T-helper 2 cell (primary cell): Measurements from ENCODE around the gene BGN.

Experiments
- DNase-seq, 5 experiments: peaks; one replicate each; pipeline versions ENCODE4 v3.0.0 to v3.0.0-alpha.2; 2012 to 2022

BGN gene

DNA sequence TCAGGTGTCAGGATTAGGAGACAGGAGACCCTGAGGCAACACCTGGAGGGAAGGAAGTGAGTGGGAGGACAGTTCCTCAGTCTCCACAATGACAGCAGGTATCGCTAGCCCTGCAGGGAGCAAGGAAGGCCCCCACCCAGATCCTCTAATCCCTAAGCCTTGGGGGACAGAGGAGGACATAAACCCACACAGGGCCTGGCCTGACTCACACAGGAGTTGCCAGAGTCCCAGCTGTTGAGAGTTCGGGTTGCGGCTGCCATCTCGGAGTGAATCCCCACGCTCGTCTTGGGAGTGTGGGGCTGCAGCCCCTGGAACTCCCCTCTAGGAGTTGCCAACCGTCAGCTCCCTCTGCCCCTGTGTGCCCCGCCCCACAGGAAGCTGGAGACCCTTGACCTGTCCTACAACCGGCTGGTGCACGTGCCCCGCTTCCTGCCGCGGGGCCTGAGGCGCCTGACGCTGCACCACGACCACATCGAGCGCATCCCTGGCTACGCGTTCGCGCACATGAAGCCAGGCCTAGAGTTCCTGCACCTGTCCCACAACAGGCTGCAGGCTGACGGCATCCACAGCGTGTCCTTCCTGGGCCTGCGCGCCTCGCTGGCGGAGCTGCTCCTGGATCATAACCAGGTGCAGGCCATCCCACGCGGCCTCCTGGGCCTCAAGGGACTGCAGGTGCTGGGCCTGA lies 9.2 kb upstream of the BGN start:
- DNase-seq: no peak

DNA sequence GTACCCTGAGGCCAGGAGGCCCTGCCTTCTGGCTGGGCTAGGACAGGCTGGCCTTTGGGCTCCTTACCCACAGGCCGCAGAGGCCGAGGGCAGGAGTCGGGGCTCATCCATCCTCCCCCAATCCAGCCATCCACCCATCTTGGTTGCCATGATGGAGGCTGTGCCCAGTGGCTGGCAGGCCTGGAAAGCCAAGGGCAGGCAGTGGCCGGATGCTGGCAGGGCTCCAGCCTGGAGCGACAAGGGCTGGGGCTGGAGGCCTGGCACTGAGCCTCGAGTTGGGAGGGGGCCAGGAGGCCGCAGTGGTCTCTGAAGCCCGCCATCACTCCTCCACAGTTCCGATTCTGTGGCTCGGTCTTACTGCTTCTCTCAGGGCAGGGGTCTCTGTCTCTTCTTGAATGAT lies 8.6 kb upstream of the BGN start:
- no peak for DNase-seq

DNA sequence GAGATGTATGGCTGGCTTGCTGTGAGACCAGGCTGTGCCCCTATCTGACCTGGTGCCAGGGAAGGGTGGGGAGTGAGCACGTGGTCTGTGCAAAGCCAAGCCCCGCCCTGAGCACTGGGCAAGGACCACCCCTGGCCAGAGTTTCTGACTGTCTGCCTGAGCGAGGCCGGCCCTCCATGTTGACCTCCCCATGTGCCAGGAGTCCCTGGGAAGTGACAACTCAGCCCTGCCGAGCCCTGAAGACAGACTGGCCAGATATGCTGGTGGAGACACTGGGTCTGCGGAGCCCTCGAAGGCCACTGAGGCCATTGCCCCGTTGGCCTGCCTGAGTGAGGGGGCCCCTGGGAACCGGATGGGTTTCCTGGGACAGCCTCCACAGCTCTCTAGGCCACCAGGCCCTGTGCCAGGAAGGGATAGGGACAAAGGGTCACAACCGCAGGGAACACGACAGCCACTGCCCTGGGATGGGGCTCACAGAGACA lies 7.1 kb upstream of the BGN start:
- DNase-seq: no peak

DNA sequence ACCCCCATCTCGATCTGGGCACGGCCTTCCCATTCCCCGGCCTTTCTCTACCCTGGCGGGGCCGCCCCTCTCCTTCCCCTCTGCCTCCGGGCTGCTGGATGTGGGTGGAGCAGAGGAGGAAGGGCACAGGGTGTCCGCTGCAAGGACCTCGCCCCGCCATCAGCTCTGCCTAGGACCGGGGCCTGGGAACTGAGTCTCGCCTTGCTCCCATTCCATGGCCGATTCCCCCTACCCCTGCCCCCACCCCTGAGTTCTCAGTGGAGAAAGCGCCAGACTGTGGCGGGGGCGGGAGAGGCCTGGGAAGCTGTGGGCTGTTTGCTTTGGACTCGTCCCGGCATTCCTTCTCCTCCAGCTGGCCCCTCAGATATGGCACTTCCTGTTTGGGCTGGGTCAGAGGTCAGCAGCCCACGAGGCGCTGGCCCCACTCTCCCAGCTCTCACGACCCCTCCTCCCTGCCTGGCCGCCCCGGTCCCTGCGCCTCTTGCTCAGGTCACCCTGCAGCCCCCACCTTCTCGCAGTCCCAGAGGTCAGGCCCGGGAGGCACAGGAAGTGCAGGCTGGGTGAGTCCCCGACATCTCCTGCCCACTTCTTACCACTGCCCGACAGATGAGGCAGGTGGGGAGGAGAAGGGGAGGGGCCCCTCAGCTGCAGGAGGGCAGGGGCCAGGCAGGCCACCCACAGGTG lies 6.4 kb upstream of the BGN start:
- no peak for DNase-seq

DNA sequence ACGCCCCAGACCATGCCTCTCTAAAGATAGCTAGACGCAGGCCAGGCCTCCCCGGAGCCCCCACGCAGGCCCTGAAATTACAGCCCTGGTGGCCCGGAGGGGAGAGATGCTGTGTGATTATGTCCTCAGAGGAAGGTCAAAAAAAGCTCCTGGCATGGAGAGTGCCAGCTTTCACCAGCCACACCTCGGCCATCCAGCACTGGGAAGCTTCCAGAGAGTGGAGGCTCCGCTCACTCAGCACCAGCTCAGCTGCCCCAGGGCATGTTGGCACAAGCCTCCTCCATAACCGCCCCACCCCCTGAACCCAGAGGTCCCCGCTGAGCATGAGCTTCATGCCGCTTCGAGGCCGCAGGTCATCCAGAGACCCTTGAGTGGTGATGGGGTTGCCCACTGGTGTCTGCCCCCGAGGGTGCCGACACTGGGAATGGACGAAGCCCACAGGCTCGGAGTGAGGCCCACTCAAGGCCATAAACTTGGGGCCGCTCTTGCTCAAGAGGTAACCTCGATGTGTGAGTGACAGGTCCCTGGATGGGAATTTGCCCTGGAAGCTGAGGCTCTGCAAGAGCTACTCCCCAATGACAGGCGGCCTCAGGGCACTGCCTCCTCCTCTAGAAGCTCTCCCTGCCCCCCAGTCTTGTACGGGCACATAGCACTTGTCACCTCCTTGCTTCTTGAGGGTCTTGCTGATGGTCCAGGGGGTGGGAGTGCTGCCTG lies 4.4 kb upstream of the BGN start:
- DNase-seq: no peak

DNA sequence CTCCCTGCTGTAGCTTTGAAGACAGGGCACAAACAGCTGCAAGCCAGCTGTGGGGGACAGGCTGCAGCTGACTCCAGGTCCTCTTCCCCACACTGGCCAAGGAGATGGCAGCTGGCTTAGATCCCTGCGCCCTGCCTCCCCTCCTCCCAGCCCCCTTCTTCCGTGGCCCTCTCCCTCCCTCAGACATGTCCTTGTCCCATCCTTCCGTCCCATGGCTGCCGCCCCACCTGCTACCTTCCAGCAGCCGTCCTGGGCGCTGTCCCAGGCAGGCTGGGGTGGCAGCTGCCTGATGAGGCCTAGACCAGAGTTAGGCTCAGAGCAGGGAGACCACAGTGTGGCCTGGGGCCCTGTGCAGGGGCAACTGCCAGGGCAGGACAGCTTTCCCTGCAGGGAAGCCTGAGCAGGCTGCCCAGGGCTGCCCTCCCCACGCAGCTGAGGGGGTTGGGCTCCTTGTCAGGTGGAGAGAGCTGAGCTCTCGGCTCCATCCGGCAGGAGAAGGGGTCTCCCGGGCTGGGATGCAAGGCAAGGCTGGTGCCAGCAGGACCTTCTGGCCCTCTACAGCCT lies 3.3 kb upstream of the BGN start:
- DNase-seq: no peak

DNA sequence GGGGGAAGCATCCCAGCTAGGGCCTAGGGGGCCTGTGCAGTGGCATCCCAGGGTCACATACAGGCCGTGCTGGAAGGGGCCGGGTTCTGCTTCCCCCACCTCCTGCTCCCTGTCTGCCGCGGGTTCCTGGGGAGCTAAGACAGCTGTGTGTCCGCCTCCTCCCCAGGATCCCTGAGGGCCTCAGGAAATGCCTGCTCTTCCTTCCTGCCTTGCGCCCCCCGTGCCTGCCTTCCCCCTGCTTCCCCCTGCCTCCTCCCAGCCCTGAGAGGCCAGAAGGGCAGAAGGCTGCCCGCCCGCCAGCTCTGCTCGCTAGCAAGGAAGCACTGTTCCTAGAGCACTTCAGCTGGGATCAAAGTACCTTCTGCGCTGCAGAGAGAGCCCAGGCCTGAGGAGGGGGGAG lies 2.9 kb upstream of the BGN start:
- no peak for DNase-seq

DNA sequence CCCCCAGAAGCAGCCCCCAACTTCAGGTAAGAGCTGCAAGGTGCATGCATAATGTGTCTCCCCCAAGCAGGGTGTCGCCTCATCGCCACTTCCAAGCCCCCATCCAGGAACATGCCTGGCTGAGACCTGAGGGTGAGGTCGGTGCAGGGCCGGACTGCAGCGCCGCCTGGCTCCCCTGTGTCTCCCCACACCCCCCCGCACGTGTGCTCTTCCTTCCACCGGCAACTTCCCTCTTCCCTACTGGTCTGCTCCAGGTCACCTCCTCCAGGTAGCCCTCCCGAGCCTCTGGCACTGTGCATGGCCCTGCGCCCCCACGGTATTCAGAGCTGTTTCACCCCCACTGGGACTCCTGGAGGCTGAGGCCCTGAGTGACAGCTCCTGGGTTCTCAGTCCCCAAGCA lies 2.2 kb upstream of the BGN start:
- no peak for DNase-seq

DNA sequence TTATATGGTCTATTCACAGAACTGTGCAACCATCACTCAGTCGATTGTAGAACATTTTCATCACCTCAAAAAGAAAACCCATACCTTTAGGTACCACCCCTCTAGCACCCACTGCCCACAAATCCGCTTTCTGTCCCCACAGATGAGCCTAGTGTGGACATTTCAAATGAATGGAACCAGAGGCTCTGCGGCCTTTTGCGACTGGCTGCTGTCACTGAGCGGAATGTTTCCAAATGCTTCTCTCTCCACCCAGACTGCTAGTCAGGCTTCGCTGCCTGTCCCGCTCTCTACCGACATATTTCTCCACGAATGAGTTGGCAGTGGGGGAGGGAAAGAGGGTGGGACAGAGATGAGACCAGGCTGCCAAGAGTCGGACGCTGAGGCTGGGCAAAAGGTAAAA lies 1.7 kb upstream of the BGN start:
- no peak for DNase-seq

DNA sequence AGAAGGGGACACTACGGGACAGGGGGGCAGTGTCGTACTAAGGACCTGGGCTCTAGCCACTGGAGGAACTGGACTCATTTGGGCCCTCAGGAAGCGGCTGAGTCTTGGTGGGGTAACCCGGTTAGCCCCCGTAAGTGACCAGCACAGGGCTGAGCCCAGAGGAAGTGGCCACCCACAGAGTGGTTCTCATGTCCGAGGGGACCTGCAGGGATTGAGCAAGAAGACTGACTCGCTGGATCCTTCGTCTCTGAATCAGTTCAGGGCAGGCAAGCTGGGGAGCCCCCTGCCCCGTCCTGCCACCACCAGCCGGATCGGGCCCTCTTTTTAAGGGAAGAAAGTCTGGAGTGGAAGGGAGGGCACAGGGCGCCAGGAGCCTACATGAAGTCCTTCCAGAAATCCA lies 719 bp upstream of the BGN start:
- no peak for DNase-seq

DNA sequence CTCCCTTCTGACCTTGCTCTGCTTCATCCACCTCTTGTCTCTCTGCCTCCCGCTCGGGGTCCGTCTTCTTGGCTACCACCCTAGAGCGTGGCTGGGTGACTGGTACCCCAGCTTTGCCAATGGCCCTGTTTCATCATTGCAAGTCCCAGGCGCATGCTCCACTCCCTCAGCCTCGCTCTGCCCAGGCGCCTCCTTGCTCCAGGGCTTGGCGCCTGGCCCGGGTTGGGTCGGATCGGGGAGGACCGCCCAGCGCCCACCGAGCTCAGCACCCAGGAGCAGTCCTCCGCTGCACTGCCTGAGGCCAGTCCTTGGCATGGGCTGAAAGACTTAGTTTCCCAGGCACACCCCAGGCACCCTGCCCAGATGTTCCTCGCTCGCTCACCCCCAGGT lies 577 bp downstream of the BGN start:
- DNase-seq: no peak

DNA sequence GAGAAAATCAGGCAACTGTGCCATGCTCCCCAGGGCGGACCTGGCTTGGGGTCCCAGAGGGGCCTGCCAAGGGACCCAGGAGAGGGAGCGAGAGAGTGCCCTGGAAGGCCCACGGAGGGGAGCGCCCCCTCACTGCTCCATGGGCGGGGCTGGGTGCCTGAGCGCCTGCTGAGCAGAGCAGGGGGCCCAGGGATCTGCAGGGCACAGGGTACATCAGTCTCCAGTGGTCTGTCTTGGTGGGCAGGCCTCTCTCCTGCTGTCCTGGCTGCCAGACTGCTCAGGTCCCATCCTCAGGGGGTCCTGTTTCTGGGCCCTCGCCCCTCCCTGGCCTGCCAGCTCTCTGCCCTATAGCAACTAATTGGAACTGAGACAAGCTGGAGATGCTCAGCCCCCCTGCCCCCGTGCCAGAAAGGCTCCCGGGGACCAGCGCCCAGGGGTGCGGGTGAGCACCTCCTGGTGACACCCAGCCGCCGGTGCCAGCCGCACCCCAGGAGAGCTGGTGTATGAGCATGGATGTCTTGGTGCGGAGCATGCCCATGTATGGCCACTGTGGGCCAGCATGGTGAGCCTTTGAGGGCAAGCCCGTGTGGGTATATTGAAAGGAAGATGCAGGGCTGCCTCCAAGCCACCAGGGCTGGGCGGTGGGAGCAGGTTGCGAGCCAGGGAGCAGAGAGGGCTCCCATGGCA lies 1.3 kb downstream of the BGN start:
- DNase-seq: no peak

DNA sequence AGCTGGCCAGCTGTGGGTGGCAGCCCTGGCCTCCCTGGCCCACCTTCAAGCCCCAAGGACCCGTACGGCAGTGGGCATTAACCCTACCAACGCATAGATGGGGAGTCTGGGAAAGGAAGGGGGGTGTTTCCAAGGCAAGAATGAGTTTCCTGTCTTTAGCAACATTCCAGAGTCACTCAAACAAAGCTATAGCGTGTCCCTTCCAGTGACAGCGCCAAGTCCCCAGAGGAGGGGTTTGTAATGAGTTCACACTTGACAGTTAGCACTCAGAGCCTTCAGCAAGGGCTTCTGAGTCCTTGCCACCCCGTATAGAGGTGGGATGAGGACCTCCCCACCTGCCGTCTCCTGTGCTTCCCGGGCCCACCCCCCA lies 1.8 kb downstream of the BGN start:
- no peak for DNase-seq

DNA sequence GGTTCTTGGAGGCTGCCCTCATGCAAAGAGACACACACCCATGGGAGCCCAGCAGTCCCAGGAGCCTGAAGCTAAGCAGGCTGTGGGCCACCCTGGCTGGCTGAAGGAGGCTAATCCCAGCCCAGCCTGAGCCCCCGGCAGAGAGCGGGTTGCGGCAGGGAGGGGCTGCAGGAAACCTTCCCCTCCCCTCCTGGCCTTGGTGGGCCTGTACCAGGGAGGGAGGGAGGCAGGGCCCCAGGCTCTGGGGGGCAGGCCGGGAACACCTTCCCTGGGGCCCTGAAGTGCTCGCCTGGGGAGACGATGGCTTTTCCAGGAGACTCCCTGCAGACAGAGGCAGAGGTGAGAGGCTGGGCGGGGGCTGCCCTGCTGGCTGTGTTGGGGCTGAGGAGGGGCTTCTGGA lies 3.7 kb downstream of the BGN start:
- no peak for DNase-seq

DNA sequence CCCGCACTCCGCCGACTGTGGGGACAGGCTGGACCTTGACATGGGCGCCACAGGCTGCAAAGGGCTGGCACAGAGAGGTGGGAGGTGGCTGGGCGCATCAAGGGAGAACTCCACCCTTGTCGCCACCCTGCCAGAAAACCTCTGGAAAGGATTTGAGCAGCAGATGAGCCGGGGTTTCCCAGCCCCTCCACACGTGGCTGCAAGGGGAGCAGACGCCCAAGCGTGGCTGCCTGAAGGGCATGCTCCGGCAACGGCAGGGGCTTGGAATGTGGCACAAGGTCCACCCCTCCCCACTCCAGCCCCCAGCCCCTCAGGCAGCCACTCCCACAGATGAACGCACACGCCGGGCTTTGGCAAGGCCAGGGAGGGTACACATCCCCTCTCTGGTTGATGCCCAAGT lies 4.6 kb downstream of the BGN start:
- no peak for DNase-seq

DNA sequence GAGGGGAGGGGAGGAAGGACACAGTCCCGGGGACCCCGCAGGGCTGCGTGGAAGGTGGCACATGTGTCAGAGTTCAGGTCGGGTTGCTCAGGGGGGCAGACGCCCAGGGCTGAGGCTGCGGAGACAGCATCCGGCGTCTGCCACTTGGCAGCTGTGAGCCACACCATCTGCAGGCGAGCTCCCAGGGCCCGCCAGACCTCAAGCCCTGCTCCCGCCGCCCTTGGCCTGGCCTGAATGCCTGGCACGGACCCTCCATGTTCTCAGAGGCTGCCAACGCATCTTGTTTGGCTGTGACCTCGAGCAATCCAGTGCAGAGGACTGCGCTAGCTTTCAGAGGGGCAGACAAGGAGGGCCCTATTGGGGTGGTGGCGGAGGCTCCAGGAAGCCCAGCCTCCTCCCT lies 5.1 kb downstream of the BGN start:
- DNase-seq: no peak

DNA sequence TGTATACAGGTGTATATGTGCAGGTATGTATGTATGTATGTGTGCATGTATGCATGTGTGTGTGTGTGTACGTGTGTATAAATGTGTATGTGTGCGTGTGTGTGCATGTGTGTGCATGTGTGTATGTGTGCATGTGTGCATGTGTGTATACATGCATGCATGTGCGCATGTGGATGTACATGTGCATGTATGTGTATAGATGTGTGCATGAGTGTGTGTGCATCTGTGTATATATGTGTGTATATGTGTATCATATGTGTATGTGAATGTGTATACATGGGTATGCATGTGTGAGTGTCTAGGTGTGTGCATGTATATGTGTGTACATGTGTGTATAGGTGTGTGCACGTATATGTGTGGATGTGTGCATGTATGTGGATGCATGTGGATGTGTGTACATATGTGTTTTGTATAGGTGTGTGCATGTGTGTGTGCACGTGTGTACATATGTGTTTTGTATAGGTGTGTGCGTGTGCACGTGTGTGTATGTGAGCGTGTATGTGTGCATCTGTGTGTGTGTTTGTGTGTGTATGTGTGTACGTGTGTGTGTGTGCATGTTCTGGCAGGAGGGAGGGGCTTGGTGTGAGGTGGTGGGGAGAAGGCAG lies 6.0 kb downstream of the BGN start:
- DNase-seq: no peak

DNA sequence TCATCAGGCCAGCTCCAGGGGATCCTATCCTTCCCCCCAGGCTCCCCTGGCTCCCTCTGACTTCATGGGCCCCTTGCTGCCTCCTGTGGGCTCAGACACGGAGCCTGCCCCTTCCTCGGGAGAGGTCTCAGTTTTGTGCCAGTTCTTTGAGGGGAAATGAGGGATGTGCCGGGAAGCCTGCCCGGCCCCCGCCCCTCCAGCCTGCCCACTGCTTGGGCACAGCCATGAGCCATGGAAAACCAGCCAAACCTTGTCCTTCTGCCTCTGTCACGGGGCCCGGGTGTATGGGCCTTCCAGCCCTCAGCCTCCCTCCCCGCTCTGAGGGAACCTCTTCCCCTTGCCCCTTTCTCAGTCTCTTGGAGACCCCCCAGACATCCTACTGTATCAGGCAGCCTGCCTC lies 6.8 kb downstream of the BGN start:
- DNase-seq: no peak

DNA sequence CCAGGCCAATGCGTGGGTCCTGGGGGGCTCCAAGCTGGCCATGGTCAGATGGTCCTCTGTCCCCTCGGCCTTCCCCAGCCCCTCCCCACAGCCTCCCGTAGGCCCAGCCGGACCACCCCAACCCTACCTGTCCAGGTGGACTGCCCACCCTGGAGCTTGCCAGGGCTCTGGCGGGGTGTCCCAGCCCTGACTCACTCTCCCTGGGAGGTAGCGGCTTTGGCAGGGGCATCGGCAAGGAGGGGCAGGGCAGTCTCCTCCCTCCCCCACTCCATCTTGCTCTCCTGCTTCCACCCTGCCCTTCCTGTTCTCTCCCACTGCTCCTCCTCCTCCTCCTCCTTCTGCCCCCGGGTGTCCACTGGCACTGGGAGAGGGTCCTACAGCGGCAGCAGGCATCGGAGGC lies 7.4 kb downstream of the BGN start:
- no peak for DNase-seq

DNA sequence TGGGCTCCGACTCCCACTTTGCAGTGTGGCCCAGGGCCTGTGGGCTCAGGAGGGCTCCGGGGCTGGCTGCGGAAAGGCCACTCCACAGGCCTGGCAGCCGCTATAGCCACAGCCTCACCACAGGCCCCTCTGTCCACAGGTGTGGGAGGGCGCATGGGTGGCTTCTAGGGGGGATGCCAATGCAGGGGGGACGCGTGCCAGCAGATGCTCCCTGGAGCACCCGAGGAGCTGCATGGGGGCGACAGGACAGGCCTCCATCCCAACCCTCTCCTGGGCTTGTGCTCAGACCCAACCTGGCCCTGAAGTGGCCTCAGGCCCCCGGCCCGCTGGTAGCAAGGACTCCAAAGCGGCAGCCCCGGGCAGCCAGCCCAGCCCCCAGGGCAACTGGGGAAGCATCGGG lies 8.0 kb downstream of the BGN start:
- DNase-seq: no peak

DNA sequence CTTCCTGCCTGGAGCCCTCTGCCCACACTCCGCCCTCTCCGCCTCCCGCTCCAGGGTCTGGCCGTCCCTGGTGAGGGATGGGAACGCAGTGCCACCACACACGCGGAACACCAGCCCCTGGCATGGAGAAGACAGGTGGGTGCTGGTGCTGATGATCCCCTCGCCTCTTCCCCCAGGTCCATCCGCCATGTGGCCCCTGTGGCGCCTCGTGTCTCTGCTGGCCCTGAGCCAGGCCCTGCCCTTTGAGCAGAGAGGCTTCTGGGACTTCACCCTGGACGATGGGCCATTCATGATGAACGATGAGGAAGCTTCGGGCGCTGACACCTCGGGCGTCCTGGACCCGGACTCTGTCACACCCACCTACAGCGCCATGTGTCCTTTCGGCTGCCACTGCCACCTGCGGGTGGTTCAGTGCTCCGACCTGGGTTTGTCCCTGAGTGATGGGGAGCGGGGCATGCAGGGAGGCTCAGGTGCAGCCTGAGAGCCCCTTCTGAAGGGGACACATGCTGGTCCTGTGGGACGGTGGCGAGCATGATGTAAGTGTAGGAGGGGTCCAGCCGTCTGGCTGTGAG lies 9.8 kb downstream of the BGN start:
- DNase-seq: no peak

DNA sequence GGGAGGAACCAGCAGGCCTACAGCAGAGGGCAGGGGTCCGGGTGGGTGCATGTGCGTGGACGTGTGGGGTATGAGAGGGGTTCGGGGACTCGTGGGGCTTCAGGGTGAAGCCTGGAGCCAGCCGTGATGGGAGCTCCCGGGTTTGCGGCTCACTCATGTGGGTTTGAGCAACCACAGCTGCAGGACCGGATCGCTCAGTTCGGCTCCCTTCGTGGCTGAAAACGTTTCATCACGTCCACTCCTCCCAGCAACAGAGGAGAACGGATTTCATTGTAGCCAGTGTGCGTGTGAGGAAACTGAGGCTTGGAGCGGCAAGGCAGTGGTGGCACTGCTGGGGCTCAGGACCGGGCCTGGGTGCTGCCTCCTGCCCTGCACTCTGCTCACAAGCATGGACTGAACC lies 10.6 kb downstream of the BGN start:
- no peak for DNase-seq
